Measurements from ENCODE around the gene PET100.
A peak's percentile ranks its signal among the peaks of the same experiment; 100 is the strongest.

PET100 gene

DNA sequence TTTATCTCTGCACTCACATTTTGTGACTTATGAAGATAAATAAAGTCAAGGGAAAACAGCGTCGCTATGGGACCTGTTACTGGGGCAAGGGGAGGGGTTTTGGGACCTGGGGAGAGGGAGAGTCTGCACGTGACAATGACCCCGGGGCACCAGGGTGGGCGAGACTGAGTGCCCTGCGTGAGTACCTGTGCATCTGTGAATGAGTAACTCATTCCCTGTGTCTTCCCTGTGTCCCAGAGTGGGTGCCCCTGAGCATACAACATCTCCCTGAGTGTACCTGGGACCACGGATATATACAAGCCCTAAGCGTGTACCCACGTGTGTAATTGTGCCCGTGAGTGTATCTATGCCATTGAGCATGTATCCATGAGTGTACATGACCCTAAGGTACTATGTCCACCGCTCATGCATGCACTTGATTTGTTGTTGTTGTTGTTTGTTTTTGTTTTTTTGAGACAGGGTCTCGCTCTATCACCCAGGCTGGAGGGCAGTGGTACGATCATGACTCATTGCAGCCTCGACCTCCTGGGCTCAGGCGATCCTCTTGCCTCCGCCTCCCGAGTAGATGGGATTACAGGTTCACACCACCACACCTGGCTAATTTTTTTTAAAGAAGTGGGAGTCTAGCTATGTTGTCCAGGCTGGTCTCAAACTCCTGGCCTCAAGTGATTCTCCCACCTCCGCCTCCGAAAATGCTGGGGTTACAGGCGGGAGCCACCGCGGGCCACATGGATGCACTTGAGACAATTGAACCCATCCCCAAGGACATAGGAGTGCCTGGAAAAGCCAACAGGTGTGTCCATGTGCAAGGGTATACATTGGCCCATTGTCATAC, 50.4 kb downstream of the PET100 start:
- H3K9me3 Mint-ChIP-seq, result no peaks in the 10 kb centered on the region
- H3K36me3 Mint-ChIP-seq, result peaks cover 11% of the 10 kb centered on the region
- peaks cover 39% of the 10 kb centered on the region for H3K27me3 Mint-ChIP-seq
- CTCF ChIA-PET, result interaction anchor here (0.8 to 2.7 kb wide), 22 partner anchors 10 to 335 kb away, joined by 3 to 38 read pairs (median 5); partner anchors contain the start of genes PEX11G, RETN and STXBP2
- peaks cover 52% of the 10 kb centered on the region for H3K4me1 Mint-ChIP-seq
- peak overlapping the region; percentile 74 for H3K27ac Mint-ChIP-seq
- H3K4me3 Mint-ChIP-seq, result peak overlapping the region; percentile 90
- DNase-seq, result no peak

DNA sequence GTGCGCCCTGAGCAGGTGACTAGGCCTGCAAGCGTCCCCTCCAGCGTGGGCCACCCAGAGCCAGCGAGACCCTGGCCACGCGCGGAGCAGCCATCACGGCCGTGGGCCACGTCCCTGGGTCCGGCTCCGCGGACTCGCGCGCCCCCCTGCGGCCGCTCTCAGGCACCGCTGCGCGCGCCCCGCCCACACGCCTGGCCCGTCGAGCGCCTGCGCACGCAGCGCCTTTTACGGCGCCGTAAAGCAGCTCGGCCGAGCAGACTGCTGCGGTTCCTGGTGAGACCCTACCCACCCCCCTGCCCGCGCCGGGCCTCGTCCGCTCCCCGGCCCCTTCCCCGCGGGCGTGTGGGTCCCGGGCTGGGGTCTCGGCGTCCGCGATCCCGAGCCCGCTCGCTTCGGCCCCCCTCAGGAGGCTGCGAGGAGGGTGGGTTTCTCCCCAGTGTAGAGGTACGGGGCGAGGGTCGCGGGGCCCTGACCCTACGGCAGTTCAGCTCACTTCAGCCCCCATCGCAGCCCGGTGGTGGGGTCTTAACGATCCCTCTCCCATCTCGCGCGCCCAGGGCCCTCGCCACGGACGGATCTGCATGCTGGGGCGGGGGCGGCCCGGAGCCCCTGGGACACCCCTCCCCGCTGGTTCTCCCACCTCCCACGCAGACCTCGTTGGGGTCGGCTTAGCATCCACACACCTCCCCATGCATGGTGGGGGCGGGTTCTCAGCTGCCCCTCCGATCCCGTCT, 51.2 kb downstream of the PET100 start, which contains the start of gene TRAPPC5:
TRAPPC5 (plus strand) TSS at position 228 of the 734 bp plus-strand sequence. CDS start 1,421 bp downstream, outside the sequence.
- Mint-ChIP-seq H3K9me3 (no peaks in the 10 kb centered on the region), H3K4me1 (peaks cover 51% of the 10 kb centered on the region), H3K36me3 (peaks cover 11% of the 10 kb centered on the region), H3K4me3 (peak within 1 kb of the TSS; percentile 90), H3K27ac (peak within 1 kb of the TSS; percentile 93), H3K27me3 (peaks cover 31% of the 10 kb centered on the region)
- peak; percentile 88 for DNase-seq
- CTCF ChIA-PET, result interaction anchor here (0.6 to 2.7 kb wide), 42 partner anchors 10 to 581 kb away, joined by 3 to 38 read pairs (median 4); partner anchors contain the start of genes PEX11G, RETN and STXBP2
